ENCODE results near the gene HORMAD2.

Gene HORMAD2

GRCh38 chr22:30045901-30046715, 34.2 kb upstream of the HORMAD2 start:
- DNase-seq (ENCODE audit: low read depth), result no peak
- TF ChIP-seq CTCF (conservative IDR thresholded peaks at IDR 0.05; ENCODE audit: low read length), result no peak
- no peak overlapping the region for H3K4me3 ChIP-seq (ENCODE audit: low read length)

- no peak overlapping the region for H3K4me3 ChIP-seq (ENCODE audit: low read length)
- no peak for DNase-seq (ENCODE audit: low read depth)
- TF ChIP-seq CTCF (conservative IDR thresholded peaks at IDR 0.05; ENCODE audit: low read length), result no peak
These were observed 33.4 kb upstream of the HORMAD2 start for GRCh38 chr22:30046716-30047363.

GRCh38 chr22:30047364-30047738, 32.9 kb upstream of the HORMAD2 start:
- peak; percentile 4 for DNase-seq (ENCODE audit: low read depth)
- no peak for TF ChIP-seq CTCF (conservative IDR thresholded peaks at IDR 0.05; ENCODE audit: low read length)
- no peak overlapping the region for H3K4me3 ChIP-seq (ENCODE audit: low read length)

- no peak overlapping the region for H3K4me3 ChIP-seq (ENCODE audit: low read length)
- DNase-seq (ENCODE audit: low read depth), result no peak
- no peak for TF ChIP-seq CTCF (conservative IDR thresholded peaks at IDR 0.05; ENCODE audit: low read length)
These were observed 31.6 kb upstream of the HORMAD2 start for GRCh38 chr22:30048681-30049080.

- no peak for DNase-seq (ENCODE audit: low read depth)
- TF ChIP-seq CTCF (conservative IDR thresholded peaks at IDR 0.05; ENCODE audit: low read length), result no peak
- H3K4me3 ChIP-seq (ENCODE audit: low read length), result no peak overlapping the region
These were observed 26.0 kb upstream of the HORMAD2 start for GRCh38 chr22:30054067-30054763.

GRCh38 chr22:30054764-30055069, 25.5 kb upstream of the HORMAD2 start:
- TF ChIP-seq CTCF (conservative IDR thresholded peaks at IDR 0.05; ENCODE audit: low read length), result no peak
- DNase-seq (ENCODE audit: low read depth), result no peak
- H3K4me3 ChIP-seq (ENCODE audit: low read length), result no peak overlapping the region
